HEK293T (cell line): Measurements from ENCODE around the gene CCDC38.

Experiments
- CTCF ChIA-PET: fragments of 350-600 bp; formaldehyde crosslinking; extraction: SDS; loops from one replicate; lab custom pipeline; 2021; ENCODE audit warnings: antibody characterized with exemption, inconsistent platforms; lab: Yijun Ruan, JAX
- POLR2A ChIA-PET: fragments of 350-600 bp; formaldehyde crosslinking; extraction: SDS; loops from one replicate; lab custom pipeline; 2020; ENCODE audit warnings: antibody characterized with exemption, inconsistent platforms; lab: Yijun Ruan, JAX
- DNase-seq: peaks from one replicate; pipeline ENCODE4 v3.0.0; 2012; ENCODE audit warnings: mixed read lengths; ENCODE audit errors: extremely low spot score
- ARNT ChIP-seq: fragments of 450-650 bp; IDR thresholded peaks from 2 replicates; pipeline ENCODE4 v1.6.1; 2017; ENCODE audit warnings: mild to moderate bottlenecking
- BHLHE40 ChIP-seq: fragments of 450-650 bp; IDR thresholded peaks from 2 replicates; pipeline ENCODE4 v1.6.1; 2016; ENCODE audit warnings: mild to moderate bottlenecking, moderate library complexity, borderline replicate concordance
- CTBP1 ChIP-seq: fragments of 450-650 bp; IDR thresholded peaks from 2 replicates; pipeline ENCODE4 v1.6.1; 2016; ENCODE audit warnings: borderline replicate concordance
- ELF4 ChIP-seq: fragments of 450-650 bp; IDR thresholded peaks from 2 replicates; pipeline ENCODE4 v1.6.1; 2017; ENCODE audit warnings: antibody characterized with exemption
- FOXA1 ChIP-seq: fragments of 450-650 bp; IDR thresholded peaks from 2 replicates; pipeline ENCODE4 v1.6.1; 2016; ENCODE audit warnings: mild to moderate bottlenecking
- FOXK2 ChIP-seq: fragments of 450-650 bp; IDR thresholded peaks from 2 replicates; pipeline ENCODE4 v1.6.1; 2016; ENCODE audit warnings: mild to moderate bottlenecking
- FOXM1 ChIP-seq: fragments of 450-650 bp; IDR thresholded peaks from 2 replicates; pipeline ENCODE4 v1.6.1; 2017; ENCODE audit warnings: mild to moderate bottlenecking, borderline replicate concordance
- HDGF ChIP-seq: fragments of 450-650 bp; IDR thresholded peaks from 2 replicates; pipeline ENCODE4 v1.6.1; 2017; ENCODE audit warnings: antibody characterized with exemption, borderline replicate concordance
- L3MBTL2 ChIP-seq: fragments of 450-650 bp; conservative IDR thresholded peaks from 2 replicates; pipeline ENCODE4 v1.6.1; 2016; ENCODE audit warnings: mild to moderate bottlenecking
- LEF1 ChIP-seq: fragments of 450-650 bp; IDR thresholded peaks from 2 replicates; pipeline ENCODE4 v1.6.1; 2017; ENCODE audit warnings: mild to moderate bottlenecking, borderline replicate concordance
- NFRKB ChIP-seq: fragments of 450-650 bp; IDR thresholded peaks from 2 replicates; pipeline ENCODE4 v1.6.1; 2016; ENCODE audit warnings: mild to moderate bottlenecking, moderate library complexity
- SP1 ChIP-seq: fragments of 450-650 bp; IDR thresholded peaks from 2 replicates; pipeline ENCODE4 v1.6.1; 2017
- SUZ12 ChIP-seq: fragments of 450-650 bp; IDR thresholded peaks from 2 replicates; pipeline ENCODE4 v1.6.1; 2016; ENCODE audit warnings: mild to moderate bottlenecking
- TARDBP ChIP-seq: fragments of 450-650 bp; IDR thresholded peaks from 2 replicates; pipeline ENCODE4 v1.6.1; 2016
- ZNF384 ChIP-seq: fragments of 450-650 bp; IDR thresholded peaks from 2 replicates; pipeline ENCODE4 v1.6.1; 2016
- TF ChIP-seq, protein P1 (sequence below): fragments of 450-650 bp; IDR thresholded peaks from 2 replicates; pipeline ENCODE4 v1.6.1; 2016

CCDC38 gene

DNA sequence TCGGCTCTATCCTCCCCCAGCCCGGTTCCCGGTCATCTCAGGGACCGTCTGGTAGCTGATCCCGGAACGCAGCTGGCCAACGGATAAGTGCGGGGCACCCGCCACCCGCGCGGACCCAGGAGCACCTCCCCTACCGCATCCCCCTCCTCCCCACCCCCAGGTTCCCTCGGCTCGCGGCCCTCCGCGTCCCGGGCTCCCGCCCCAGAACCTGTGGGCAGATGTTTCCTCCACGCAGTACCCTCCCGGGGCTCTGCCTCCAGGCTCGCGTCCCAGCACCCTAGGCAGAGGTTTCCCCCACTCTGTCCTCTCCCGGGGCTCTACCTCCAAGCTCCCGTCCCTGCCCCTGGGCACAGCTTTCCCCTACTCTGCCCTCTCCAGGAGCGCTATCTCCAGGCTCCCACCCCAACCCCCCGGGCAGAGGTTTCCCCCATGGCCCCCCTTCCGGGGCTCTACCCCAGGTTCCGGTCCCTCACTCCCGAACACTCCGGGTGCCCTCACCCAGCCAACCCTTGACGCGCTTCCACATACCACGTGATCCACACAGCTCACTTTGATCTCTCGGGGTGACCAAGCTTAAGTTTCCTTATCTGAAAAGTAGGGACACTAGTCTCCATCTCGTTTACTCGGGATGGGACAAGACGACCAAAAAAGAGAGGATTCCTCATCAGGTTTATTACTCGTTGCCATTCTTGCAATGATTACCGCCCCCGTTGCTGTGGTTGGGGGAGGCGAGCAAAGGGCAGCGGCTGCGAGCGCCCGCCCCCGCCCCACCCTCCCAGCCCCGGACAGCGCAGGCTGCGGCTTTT lies at the start of gene CCDC38:
CCDC38 (minus strand) TSS at position 91 of the 806 bp plus-strand sequence. CDS start 6,105 bp downstream, outside the sequence.
- peak; percentile 85 for DNase-seq
- TF ChIP-seq LEF1 (peak; percentile 95), L3MBTL2 (peak; percentile 82), NFRKB (no peak), HDGF (no peak)
- POLR2A ChIA-PET = interaction anchor here (0.7 to 2.7 kb wide), 11 partner anchors 10 to 98 kb away, joined by 3 to 10 read pairs (median 3); partner anchors contain the start of gene LTA4H
- CTCF ChIA-PET = no interaction called here

DNA sequence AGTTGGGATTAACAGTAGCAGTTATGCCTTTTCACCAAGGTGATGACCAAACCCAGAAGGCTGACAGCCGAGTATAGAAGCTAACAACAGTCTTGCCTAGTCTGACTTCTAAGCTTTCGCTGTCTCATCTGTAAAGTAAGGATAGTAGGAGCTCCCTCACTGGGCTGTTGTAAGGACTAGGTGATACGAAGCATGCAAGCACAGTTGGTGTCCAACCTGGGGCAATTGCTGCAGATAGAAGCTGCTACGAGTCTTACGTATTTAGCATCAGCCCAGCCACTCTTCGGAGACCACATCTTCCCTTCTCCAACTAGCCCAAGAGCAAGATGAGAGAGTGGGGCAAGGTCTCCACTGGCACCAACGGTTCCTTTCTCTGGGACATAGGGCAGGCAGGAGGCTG lies 47.7 kb upstream of the CCDC38 start:
- POLR2A ChIA-PET = no interaction called here
- no peak for TF ChIP-seq ARNT
- no peak for TF ChIP-seq ELF4
- TF ChIP-seq TARDBP = no peak
- no peak for TF ChIP-seq ZNF384
- no peak for TF ChIP-seq FOXK2
- no peak for TF ChIP-seq SUZ12
- no peak for TF ChIP-seq LEF1
- TF ChIP-seq NFRKB = no peak
- TF ChIP-seq FOXM1 = no peak
- TF ChIP-seq L3MBTL2 = no peak
- TF ChIP-seq, protein P1, sequence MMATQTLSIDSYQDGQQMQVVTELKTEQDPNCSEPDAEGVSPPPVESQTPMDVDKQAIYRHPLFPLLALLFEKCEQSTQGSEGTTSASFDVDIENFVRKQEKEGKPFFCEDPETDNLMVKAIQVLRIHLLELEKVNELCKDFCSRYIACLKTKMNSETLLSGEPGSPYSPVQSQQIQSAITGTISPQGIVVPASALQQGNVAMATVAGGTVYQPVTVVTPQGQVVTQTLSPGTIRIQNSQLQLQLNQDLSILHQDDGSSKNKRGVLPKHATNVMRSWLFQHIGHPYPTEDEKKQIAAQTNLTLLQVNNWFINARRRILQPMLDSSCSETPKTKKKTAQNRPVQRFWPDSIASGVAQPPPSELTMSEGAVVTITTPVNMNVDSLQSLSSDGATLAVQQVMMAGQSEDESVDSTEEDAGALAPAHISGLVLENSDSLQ = no peak
- no peak for TF ChIP-seq SP1
- TF ChIP-seq BHLHE40 = no peak
- CTCF ChIA-PET = interaction anchor here (1.5 kb wide), 1 partner anchor 73 kb away, joined by 3 read pairs; no protein-coding TSS in a partner anchor
- no peak for DNase-seq

DNA sequence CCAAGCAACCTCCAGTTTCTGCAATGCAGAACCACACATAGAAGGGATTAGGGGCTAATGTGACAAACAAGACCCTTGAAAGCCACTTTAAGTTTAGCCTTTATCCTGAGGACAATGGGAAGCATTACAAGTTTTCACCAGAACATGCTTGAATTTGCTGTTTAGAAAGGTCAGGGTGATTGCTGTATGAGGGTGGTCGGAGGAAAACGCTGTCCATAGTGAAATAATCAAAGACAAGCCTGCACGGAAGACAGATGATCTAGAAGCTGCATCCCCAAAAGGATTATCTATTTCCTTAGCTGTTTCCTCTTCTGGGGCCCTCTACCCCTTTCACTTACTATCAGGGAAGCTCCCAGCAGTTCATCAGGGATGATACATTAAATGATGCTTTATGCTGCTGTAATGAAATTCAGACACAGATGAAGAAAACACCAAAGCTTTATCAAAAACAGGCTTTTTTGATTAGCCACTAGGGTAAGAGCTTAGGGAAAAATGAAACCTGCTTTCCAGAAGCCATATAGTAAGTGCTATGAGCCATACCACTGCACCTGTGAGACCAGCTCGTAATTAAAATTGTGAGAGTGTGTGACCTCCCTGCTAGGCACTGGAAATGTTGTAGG lies 47.2 kb upstream of the CCDC38 start:
- no peak for DNase-seq
- ChIA-PET POLR2A (no interaction called here), CTCF (interaction anchor here (1.0 to 1.5 kb wide), 2 partner anchors 9 to 72 kb away, joined by 3 read pairs; no protein-coding TSS in a partner anchor)
- TF ChIP-seq SUZ12 = no peak
- TF ChIP-seq FOXA1 = no peak
- no peak for TF ChIP-seq TARDBP
- TF ChIP-seq CTBP1 = no peak

DNA sequence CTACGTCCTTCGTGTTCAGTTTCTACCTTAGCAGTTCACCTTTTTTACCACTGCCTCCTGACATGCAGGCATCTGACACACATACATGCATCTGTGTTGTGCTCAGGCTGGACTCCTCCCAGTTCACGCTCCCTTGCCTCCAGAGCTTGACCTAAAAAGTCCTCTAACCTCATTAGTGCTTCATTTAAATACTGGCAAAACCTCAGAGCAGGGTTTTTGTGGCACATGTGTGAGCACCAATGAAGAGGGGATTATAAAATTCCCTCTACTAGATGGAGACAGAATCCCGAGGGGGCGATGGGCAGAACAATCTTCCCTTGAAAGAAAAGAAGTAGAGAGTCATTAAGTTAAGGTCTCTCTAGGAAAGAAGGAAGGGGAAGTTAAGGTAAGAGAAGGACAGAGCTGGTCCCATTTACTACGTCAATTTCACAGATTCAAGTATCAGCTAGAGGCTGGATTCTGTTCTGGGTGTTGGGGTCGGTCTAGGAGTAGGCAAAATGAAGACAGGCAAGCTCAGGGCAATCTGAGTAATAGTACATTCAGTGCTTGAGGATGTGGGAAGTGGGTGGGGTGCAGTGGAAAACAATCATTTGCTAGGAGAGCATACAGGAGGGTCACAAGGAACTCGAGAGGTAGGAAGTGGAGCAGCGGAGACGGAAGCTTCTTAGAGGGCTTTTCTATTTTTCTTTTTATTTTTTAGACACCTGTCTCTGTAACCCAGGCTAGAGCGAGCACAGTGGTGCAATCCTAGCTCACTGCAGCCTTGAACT lies 46.3 kb upstream of the CCDC38 start:
- TF ChIP-seq TARDBP (no peak), CTBP1 (no peak), NFRKB (no peak), ZNF384 (no peak), FOXM1 (no peak), HDGF (no peak), FOXK2 (no peak), SUZ12 (no peak), FOXA1 (no peak), L3MBTL2 (no peak), ELF4 (no peak), LEF1 (no peak), ARNT (no peak), BHLHE40 (no peak), SP1 (no peak)
- TF ChIP-seq, protein P1 = no peak
- no peak for DNase-seq
- CTCF ChIA-PET = interaction anchor here (1.0 to 1.5 kb wide), 2 partner anchors 9 to 71 kb away, joined by 3 read pairs; no protein-coding TSS in a partner anchor
- POLR2A ChIA-PET = no interaction called here

DNA sequence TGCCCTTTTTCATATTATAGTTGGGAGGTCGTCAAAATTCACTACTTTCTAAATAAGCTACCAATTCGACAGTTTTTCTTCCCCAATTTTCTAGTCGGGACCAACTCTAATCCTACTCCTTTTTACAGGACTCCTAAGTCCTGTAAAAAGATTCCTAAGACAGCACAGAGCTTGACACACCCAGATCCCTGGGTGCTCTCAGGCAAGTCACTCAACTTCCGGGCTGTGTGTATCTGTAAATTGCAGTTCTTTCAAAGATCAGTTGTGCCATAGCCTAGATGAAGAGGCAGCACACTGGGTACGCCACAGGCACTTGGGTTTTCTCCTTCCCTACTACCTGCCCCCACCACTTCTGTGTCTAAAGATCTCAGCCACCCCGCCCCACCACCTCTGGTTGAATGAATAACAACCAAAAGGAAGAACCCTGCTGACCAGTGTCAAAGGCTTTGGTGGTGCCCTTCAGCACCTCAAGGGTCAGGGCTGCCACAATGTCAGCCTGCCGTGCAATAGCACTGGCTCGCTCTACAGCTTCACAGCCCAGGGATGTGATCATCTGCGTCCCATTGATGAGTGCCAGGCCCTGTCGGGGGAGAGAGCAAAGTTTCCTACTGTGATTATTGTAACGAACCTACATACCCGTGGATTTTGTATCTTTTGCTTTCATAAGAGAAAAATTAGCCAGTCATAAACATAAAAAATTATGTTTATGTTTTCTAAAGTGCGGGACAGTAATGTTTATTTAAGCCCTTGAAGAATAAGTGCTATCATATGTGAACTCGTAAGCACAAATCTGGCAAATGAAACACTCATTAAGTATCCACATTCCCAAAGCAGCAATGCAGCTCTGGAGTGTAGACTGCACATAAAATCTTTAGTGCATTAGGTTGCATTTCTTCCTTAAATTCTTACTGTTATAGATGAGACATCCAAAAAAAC lies 44.5 kb upstream of the CCDC38 start:
- ChIA-PET POLR2A (no interaction called here), CTCF (no interaction called here)
- DNase-seq = no peak
- TF ChIP-seq LEF1 = no peak
- no peak for TF ChIP-seq FOXA1
- no peak for TF ChIP-seq NFRKB
- TF ChIP-seq FOXK2 = no peak
- TF ChIP-seq ELF4 = no peak
- TF ChIP-seq ARNT = no peak
- no peak for TF ChIP-seq TARDBP
- no peak for TF ChIP-seq SUZ12
- TF ChIP-seq, protein P1 = no peak
- no peak for TF ChIP-seq L3MBTL2
- no peak for TF ChIP-seq BHLHE40
- no peak for TF ChIP-seq SP1
